ENCODE data around the gene SORCS2.

GRCh38 chr4:7306021-7306965 lies 114.0 kb downstream of the SORCS2 start:
- TF ChIP-seq POLR2A (IDR thresholded peaks at IDR 0.05): no peak
- TF ChIP-seq CTCF (IDR thresholded peaks at IDR 0.05): no peak

Data from right lobe of liver (tissue), 4 donors.